Trophoblast cell (in vitro differentiated cells and primary cell): Measurements from ENCODE around the gene TCERG1L.
"Not testable (repeated sequence)": the region's sequence is repeated elsewhere in the genome, so short reads cannot be mapped to it uniquely, and the experiment has no call there.

Source experiments
- DNase-seq, 2 donors: peaks; one replicate each; pipeline ENCODE4 v3.0.0-alpha.2; 2016
- H2AFZ ChIP-seq: 2 replicates; pipeline ENCODE4 v1.6.1; 2013; ENCODE audit warnings: low read length, moderate library complexity, mild to moderate bottlenecking; ENCODE audit not compliant: insufficient read depth, poor library complexity
- H2AK5ac ChIP-seq: 2 replicates; pipeline ENCODE4 v1.6.1; 2013; ENCODE audit warnings: mild to moderate bottlenecking, low read length
- H2BK120ac ChIP-seq: 2 replicates; pipeline ENCODE4 v1.6.1; 2013; ENCODE audit warnings: low read length, mild to moderate bottlenecking, moderate library complexity; ENCODE audit not compliant: insufficient read depth, poor library complexity
- H2BK12ac ChIP-seq: 2 replicates; pipeline ENCODE4 v1.6.1; 2013; ENCODE audit warnings: mild to moderate bottlenecking, low read length, moderate library complexity
- H2BK5ac ChIP-seq: 2 replicates; pipeline ENCODE4 v1.6.1; 2013; ENCODE audit warnings: low read length, low read depth, moderate library complexity, mild to moderate bottlenecking; ENCODE audit not compliant: poor library complexity
- H3K14ac ChIP-seq: 2 replicates; pipeline ENCODE4 v1.6.1; 2013; ENCODE audit warnings: mild to moderate bottlenecking, low read length
- H3K18ac ChIP-seq: 2 replicates; pipeline ENCODE4 v1.6.1; 2013; ENCODE audit warnings: mild to moderate bottlenecking, low read length
- H3K23ac ChIP-seq: 2 replicates; pipeline ENCODE4 v1.6.1; 2013; ENCODE audit warnings: low read length
- H3K27ac ChIP-seq: 2 replicates; pipeline ENCODE4 v1.5.1; 2013; ENCODE audit warnings: low read depth, mild to moderate bottlenecking, inconsistent platforms, low read length, moderate library complexity
- H3K27me3 ChIP-seq: 2 replicates; pipeline ENCODE4 v1.6.1; 2013; ENCODE audit warnings: inconsistent platforms, mild to moderate bottlenecking, low read length, moderate library complexity; ENCODE audit not compliant: insufficient read depth
- H3K36me3 ChIP-seq, 2 experiments: 1 replicate in 1 of 2; 2 replicates in 1 of 2; pipeline ENCODE4 v1.6.1; 2013; ENCODE audit warnings: low read length in 2 of 2, mild to moderate bottlenecking in 2 of 2, moderate library complexity in 1 of 2; ENCODE audit not compliant: insufficient read depth in 2 of 2, control insufficient read depth in 1 of 2
- H3K4ac ChIP-seq: 2 replicates; pipeline ENCODE4 v1.6.1; 2013; ENCODE audit warnings: low read depth, mild to moderate bottlenecking, low read length, moderate library complexity
- H3K4me1 ChIP-seq, 2 experiments: 1 replicate in 1 of 2; 2 replicates in 1 of 2; pipeline ENCODE4 v1.6.1; 2013; ENCODE audit warnings: low read length in 2 of 2, mild to moderate bottlenecking in 2 of 2, moderate library complexity in 1 of 2; ENCODE audit not compliant: insufficient read depth in 2 of 2, control insufficient read depth in 1 of 2
- H3K4me2 ChIP-seq: 2 replicates; pipeline ENCODE4 v1.6.1; 2013; ENCODE audit warnings: inconsistent platforms, mild to moderate bottlenecking, low read length, moderate library complexity
- H3K4me3 ChIP-seq: 2 replicates; pipeline ENCODE4 v1.5.1; 2013; ENCODE audit warnings: mild to moderate bottlenecking, low read depth, low read length, inconsistent platforms
- H3K79me1 ChIP-seq: one replicate; pipeline ENCODE4 v1.6.1; 2013; ENCODE audit warnings: low read length
- H3K79me2 ChIP-seq: 2 replicates; pipeline ENCODE4 v1.6.1; 2013; ENCODE audit warnings: low read length, mild to moderate bottlenecking; ENCODE audit not compliant: control insufficient read depth, insufficient read depth, poor library complexity
- H3K9ac ChIP-seq: 2 replicates; pipeline ENCODE4 v1.6.1; 2013; ENCODE audit warnings: mild to moderate bottlenecking, low read length
- H3K9me3 ChIP-seq: 2 replicates; pipeline ENCODE4 v1.6.1; 2013; ENCODE audit warnings: low read depth, mild to moderate bottlenecking, control low read depth, inconsistent platforms, low read length; ENCODE audit not compliant: insufficient read depth
- H4K12ac ChIP-seq: 2 replicates; pipeline ENCODE4 v1.6.1; 2013; ENCODE audit warnings: low read depth, mild to moderate bottlenecking, low read length, moderate library complexity
- H4K8ac ChIP-seq: 2 replicates; pipeline ENCODE4 v1.6.1; 2013; ENCODE audit warnings: low read depth, mild to moderate bottlenecking, low read length, moderate library complexity
- H4K91ac ChIP-seq: one replicate; pipeline ENCODE4 v1.6.1; 2013; ENCODE audit warnings: low read depth, mild to moderate bottlenecking, low read length, moderate library complexity
- WGBS: extraction: QIAGEN DNeasy Blood & Tissue Kit; methylation state at CpG from one replicate; pipeline ENCODE4 v1.1.7; 2013; ENCODE audit warnings: missing lambda C conversion rate; ENCODE audit not compliant: insufficient read length, insufficient coverage; ENCODE audit errors: extremely low coverage; 5-methylcytosine and 5-hydroxymethylcytosine counted together

TCERG1L gene

GRCh38 chr10:131140606-131141005 is 170.9 kb downstream of the TCERG1L start:
- Histone ChIP-seq H3K4me3 (no peak overlapping the region), H3K36me3 (no peaks in the 10 kb centered on the region), H4K91ac (no peak overlapping the region), H2BK12ac (no peak overlapping the region), H4K8ac (no peak overlapping the region), H2BK5ac (no peak overlapping the region), H2AK5ac (no peak overlapping the region), H3K18ac (no peak overlapping the region), H2BK120ac (no peak overlapping the region), H3K4ac (no peak overlapping the region), H3K9ac (no peak overlapping the region), H3K9me3 (no peaks in the 10 kb centered on the region), H3K14ac (no peak overlapping the region), H3K79me1 (no peaks in the 10 kb centered on the region), H2AFZ (no peak overlapping the region), H3K23ac (no peak overlapping the region), H3K4me2 (no peak overlapping the region), H3K27ac (no peak overlapping the region), H4K12ac (no peak overlapping the region), H3K4me1 (no peaks in the 10 kb centered on the region), H3K27me3 (no peaks in the 10 kb centered on the region), H3K79me2 (no peaks in the 10 kb centered on the region)
- no peak for DNase-seq
- no CpG with 5 or more reads among the region's 9 CpGs for WGBS

- Histone ChIP-seq H3K14ac (no peak overlapping the region), H2AK5ac (no peak overlapping the region), H3K36me3 (peaks cover 4 to 7% of the 10 kb centered on the region in 2 experiments), H3K23ac (no peak overlapping the region), H3K27me3 (no peaks in the 10 kb centered on the region), H2BK12ac (no peak overlapping the region), H3K4me1 (no peaks in the 10 kb centered on the region), H3K79me1 (no peaks in the 10 kb centered on the region), H3K27ac (no peak overlapping the region), H2BK120ac (no peak overlapping the region), H4K12ac (no peak overlapping the region), H3K9ac (no peak overlapping the region), H3K4ac (no peak overlapping the region), H4K91ac (no peak overlapping the region), H3K79me2 (no peaks in the 10 kb centered on the region), H3K18ac (no peak overlapping the region), H4K8ac (no peak overlapping the region), H3K9me3 (no peaks in the 10 kb centered on the region), H2BK5ac (no peak overlapping the region), H3K4me3 (no peak overlapping the region), H3K4me2 (no peak overlapping the region), H2AFZ (no peak overlapping the region)
- no peak for DNase-seq
- no CpG with 5 or more reads among the region's 17 CpGs for WGBS
Measured at GRCh38 chr10:131137223-131137622, 174.3 kb downstream of the TCERG1L start.

- H2AK5ac ChIP-seq, H2BK12ac ChIP-seq, DNase-seq, H3K4me1 ChIP-seq, H3K27me3 ChIP-seq, H3K4ac ChIP-seq, H4K12ac ChIP-seq, H3K14ac ChIP-seq, H3K9me3 ChIP-seq, H4K91ac ChIP-seq, H2BK120ac ChIP-seq, H2AFZ ChIP-seq, H3K27ac ChIP-seq, H3K9ac ChIP-seq, H3K79me1 ChIP-seq, H3K18ac ChIP-seq, H2BK5ac ChIP-seq, H3K79me2 ChIP-seq, H3K36me3 ChIP-seq, H4K8ac ChIP-seq, H3K23ac ChIP-seq, H3K4me3 ChIP-seq, H3K4me2 ChIP-seq: not testable (repeated sequence)
- WGBS, result no CpG with 5 or more reads among the region's 12 CpGs
Measured at GRCh38 chr10:131136336-131136735, 175.2 kb downstream of the TCERG1L start.

DNA sequence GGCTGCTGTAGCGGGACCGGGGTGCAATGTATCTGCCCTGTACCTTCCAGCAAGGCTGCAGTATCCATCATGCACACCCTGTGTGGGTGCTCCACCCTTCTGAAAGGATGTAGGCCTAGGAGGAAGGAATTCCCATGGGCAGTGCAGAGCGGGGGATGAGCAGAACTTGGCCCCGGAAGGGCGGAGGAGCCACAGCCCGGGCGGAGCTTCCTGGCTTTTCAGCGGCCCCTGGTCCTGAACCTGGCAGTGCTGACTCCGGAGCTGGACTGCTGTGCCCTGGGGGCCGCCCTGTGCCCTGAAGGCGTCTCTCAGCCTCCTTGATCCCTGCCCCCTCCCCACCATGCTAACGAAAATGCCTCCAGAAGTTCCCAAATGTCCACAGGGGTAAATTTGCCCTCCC is 175.8 kb downstream of the TCERG1L start:
- Histone ChIP-seq H3K9ac (no peak overlapping the region), H3K4me1 (no peaks in the 10 kb centered on the region), H3K27ac (no peak overlapping the region), H3K23ac (no peak overlapping the region), H3K14ac (no peak overlapping the region), H2BK5ac (no peak overlapping the region), H2BK12ac (no peak overlapping the region), H4K91ac (no peak overlapping the region), H3K4me3 (no peak overlapping the region), H3K18ac (no peak overlapping the region), H3K27me3 (no peaks in the 10 kb centered on the region), H3K9me3 (no peaks in the 10 kb centered on the region), H3K4me2 (no peak overlapping the region), H3K4ac (no peak overlapping the region), H2BK120ac (no peak overlapping the region), H3K36me3 (peaks cover 7 to 8% of the 10 kb centered on the region in 2 experiments), H2AK5ac (no peak overlapping the region), H4K12ac (no peak overlapping the region), H4K8ac (no peak overlapping the region), H3K79me1 (no peaks in the 10 kb centered on the region), H3K79me2 (no peaks in the 10 kb centered on the region), H2AFZ (no peak overlapping the region)
- no CpG with 5 or more reads among the region's 12 CpGs for WGBS
- DNase-seq, result no peak
